Erythroblast (primary cell): ENCODE results near the gene FREM3.
"Not testable (repeated sequence)": the region's sequence is repeated elsewhere in the genome, so short reads cannot be mapped to it uniquely, and the experiment has no call there.

Experiments used
- DNase-seq, 2 experiments: peaks; one replicate each; lab custom pipeline; 2025; lab: John Stamatoyannopoulos, UW
- GATA1 ChIP-seq: IDR thresholded peaks from 2 replicates; pipeline ENCODE4 v1.6.1; 2011; ENCODE audit warnings: low read depth, mild to moderate bottlenecking, control low read depth, low read length, moderate library complexity
- POLR2A ChIP-seq: IDR thresholded peaks from 2 replicates; pipeline ENCODE4 v1.6.1; 2011; ENCODE audit warnings: mild to moderate bottlenecking, low read length

The FREM3 gene

DNA sequence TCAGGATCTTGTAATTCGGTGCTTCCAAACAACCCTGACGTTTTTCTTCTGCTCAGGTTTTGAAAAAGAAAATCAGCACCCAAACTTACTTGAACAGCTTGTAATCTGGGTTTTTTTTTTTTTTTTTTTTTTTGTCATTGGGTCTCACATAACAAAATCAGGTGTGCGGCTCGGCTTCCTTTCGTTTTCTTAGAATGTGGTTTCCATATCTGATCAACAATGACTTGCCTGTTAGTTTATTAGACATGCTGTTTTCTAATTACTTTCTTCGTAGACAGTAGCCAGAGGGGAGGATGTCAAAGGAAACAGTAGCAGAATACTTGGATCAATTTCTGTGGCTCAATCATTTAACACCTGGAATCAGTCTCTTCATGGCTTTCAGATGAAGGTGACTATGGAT lies 890 bp upstream of the FREM3 start:
- TF ChIP-seq GATA1 (no peak), POLR2A (no peak)
- peak; percentile 23 to 27 for DNase-seq

DNA sequence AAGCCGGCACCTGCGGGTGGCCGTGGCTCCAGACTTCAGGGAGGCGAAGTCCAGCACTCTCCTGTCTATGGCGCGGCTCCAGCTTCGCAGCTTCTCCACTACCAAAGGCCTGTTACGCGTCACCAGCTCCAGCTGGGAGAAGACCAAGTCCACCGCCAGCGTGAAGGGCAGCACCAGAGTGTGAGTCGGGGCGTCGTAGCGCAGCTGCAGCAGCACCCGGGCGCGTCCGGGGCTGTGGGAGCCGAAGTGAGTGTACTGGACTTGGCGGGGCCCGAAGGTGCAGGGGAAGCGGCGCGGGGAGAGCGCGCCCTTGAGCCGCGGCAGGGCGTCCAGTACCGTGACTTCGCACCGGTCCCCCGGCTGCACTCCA lies 444 bp downstream of the FREM3 start:
- DNase-seq = peak; percentile 29 to 39
- no peak for TF ChIP-seq POLR2A
- TF ChIP-seq GATA1 = no peak

DNA sequence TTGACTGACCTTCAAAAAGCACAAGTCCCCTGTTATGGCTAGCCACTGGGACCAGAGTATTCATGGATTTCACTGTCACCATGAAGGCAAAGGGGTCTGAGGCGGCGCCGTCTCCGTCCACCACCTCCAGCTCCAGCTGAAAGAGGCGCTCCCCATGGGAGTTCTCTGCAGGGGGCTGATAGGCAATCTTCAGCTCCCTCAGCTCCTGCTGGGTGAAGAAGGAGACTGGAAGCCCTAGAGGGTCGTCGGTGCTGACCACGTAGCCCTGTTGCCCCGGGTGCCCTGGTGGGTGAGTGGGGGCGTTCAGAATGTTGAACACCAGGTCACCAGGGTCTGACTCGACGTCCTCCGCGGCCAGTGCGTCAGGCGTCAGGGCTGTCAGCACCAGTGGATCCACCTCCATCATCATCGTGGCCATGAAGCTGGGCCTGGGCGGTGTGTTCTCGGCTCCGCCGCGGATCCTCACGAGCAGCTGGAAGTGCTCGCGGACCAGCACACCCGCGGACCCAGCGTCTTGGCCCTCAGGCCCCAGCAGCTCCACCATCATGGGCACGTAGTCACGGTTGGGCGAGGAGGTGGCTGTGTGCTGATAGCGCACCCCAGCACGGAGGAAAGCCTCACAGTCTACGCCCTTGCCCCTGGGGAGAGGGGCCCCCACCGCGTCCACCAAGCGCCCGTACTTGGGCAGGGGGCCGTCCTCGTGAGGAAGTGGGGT lies 987 bp downstream of the FREM3 start:
- peak in 1 of 2 experiments; percentile 31 for DNase-seq
- no peak for TF ChIP-seq GATA1
- TF ChIP-seq POLR2A = no peak

DNA sequence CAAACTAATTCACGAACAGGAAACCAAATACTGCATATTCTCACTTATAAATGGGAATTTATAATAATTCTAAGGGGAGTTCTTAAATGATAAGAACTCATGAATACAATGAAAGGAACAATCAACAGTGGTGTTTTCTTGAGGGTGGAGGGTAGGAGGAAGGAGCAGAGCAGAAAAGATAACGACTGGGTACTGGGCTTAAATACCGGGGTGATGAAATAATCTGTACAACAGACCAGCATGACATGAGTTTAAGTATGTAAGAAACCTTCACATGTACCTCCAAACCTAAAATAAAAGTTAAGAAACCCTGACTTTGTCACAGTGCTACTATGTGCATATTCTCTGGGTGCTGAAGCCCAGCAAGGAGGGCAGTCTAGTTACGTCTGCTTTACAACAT lies 6.6 kb downstream of the FREM3 start:
- TF ChIP-seq POLR2A (no peak), GATA1 (no peak)
- no peak for DNase-seq

DNA sequence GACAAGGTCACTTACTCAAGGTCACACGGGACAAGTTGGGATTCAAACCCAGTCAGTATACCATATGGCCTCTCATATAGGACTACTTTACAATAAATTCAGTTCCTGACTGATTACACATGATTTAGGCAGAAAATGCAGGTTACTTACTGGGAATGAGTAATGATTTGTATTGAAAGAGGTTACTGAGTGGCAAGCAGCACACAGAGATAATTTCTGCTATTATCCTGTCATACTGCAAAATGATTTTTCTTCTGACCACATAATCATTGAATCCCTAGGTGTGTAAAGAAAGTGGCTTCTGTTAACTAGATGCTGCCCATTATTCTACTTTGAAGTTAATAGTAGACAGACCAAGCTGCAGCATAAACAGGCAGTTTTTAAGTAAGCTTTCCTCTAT lies 8.2 kb downstream of the FREM3 start:
- DNase-seq = no peak
- TF ChIP-seq GATA1 (no peak), POLR2A (no peak)

DNA sequence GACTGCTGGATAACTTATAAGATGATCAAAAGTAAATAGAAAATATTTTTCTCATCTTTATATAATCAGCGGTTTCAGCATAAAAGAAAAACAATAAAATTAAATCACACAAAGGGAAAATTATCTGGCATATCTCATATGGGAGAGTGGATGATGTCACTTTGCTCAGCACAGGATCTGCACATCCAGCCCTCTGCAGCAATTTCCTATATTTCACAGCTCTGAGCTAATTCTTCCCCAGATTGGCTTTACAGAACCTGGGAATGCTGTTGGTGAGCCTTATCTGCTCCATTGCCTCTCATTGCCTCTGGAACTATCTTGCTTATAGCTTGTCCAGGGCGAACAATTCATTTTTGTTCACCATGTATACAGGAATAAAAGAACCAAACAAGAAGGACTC lies 21.0 kb downstream of the FREM3 start:
- DNase-seq = no peak
- TF ChIP-seq GATA1 (no peak), POLR2A (no peak)

DNA sequence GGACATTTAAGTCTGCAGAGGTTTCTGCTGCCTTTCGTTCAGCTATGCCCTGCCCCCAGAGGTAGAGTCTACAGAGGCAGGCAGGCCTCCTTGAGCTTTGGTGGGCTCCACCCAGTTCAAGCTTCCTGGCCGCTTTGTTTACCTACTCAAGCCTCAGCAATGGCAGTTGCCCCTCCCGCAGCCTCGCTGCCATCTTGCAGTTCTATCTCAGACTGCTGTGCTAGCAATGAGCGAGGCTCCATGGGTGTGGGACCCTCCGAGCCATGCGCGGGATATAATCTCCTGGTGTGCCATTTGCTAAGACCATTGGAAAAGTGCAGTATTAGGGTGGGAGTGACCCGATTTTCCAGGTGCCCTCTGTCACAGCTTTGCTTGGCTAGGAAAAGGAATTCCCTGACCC lies 26.8 kb downstream of the FREM3 start:
- DNase-seq = not testable (repeated sequence)

DNA sequence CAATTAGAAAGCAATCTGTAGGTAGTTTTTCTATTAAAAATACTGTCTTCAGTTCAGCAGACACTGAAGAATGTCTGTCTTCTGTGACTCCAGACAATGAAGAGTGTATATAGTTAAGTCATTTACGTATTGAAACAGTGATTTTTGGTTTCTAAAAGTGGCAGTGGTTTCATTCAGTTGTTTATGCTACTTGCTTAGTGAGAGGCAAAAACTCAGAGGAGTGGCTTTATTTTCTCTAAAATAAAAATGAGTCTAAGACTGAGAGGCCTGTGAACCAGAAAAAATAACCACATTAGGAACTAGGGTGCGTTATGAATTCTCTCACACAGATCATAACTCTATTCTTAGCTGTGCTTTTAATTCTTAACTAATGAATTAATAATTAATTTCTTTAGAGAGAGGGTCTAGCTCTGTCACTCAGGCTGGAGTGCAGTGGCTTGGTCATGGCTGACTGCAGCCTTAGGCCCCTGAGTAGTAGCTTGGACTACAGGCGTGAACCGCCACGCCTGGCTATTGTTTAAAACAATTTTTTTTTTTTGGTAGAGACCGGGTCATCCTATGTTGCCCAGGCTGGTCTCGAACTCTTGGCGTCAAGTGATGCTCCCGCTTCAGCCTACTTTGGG lies 31.4 kb downstream of the FREM3 start:
- TF ChIP-seq POLR2A (no peak), GATA1 (no peak)
- DNase-seq = no peak

DNA sequence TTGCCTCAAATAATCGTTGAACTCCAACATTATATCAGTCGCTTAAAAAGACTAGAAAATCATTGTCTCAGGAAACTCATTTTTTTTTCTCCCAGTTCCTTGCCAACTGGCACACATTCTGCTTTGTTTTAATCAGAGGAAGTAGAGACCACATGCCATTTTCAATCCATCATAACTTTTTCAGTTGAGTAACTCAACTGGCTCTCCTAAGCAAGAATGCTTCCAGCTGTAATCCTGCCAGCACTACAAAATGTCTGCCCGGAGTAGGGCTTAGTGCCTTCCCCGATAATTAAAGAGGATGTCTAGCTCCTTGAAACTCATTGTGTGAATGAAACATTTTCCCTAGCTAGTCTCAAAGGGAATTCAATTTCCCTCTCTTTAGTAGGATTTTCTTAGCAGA lies 33.0 kb downstream of the FREM3 start:
- no peak for TF ChIP-seq POLR2A
- TF ChIP-seq GATA1 = no peak
- DNase-seq = no peak

DNA sequence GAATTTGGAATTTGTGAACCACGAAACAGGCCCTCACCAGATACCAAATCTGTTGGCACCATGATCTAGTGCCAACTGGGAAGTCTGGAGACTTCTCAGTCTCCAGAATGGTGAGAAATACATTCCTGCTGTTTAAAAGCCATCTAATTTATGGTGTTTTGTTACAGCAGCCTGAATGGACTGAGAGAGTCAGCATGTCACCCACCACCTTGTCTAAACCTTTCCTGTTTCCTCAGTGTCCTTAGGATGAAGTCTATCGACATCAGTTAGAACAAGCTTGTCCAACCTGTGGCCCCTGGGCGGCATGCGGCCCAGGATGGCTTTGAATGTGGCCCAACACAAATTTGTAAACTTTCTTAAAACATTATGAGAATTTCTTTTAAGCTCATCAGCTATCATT lies 42.1 kb downstream of the FREM3 start:
- TF ChIP-seq POLR2A (no peak), GATA1 (no peak)
- DNase-seq = no peak

DNA sequence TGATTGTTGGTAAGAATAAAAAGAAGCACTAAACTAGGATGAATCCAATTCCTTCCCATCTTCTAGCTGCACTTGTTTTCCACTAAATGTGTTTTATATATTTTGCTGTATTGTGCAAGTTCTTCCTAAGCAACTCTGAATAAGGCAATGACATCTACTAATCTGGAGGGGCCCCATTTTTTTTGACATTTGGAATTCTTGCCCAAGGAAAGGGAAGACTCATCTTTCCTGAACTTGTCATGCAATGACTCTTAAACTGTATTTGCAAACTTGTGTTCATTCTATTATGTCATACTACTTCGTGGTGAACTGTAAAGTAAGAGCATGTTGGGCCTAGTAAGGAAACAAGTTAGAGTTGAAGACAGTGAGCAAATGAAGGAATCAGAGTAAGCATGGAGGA lies 45.9 kb downstream of the FREM3 start:
- no peak for DNase-seq
- no peak for TF ChIP-seq GATA1
- TF ChIP-seq POLR2A = no peak

DNA sequence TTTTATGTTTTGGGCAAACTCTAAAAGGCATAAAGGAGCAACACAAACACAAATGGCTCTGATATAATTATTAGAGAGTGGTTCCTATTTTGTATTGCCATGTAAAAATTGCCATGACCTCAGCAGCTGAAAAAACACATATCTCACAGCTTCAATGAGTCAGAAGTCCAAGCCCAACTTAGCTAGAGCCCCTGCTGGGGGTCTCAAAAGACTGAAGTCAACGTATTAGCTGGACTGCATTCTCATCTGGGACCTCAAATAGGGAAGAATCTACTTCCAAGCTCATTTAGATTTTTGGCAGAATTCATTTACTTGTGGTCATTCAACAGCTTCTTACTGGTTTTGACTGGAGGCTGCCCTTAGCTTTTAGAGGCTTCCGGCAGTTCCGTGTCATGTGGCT lies 47.4 kb downstream of the FREM3 start:
- DNase-seq = no peak
- TF ChIP-seq GATA1 (no peak), POLR2A (no peak)

DNA sequence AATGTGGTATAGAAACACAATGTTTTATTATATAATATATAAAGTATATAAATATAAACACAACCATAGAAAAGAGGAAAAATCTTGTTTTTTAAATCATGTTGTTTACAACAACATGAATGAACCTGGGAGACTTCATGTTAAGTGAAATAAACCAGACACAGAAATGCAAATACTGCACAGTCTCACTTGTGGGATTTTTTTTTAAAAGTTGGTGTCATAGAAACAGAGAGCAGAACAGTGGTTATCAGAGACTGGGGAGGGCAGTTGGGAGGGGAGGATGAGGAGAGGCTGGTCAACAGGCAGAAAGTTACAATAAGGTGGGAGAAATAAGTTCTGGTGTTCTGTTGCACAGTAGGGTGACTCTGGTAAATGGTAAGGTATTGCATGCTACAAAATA lies 57.1 kb downstream of the FREM3 start:
- no peak for DNase-seq
- no peak for TF ChIP-seq POLR2A
- TF ChIP-seq GATA1 = no peak

DNA sequence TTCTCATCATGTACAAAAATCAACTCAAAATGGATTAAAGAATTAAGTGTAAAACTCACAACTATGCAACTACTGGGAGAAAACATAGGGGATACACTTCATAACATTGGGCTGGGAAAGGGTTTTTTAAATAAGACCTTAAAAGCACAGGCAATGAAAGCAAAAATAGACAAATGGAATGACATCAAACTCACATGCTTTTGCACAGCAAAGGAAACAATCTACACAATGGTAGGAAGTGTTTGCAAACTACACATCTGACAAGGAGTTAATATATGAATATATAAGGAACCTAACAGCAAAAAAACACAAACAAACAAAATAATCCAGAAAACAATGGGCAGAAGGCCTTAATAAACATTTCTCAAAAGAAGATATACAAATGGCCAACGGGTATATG lies 57.9 kb downstream of the FREM3 start:
- no peak for TF ChIP-seq GATA1
- TF ChIP-seq POLR2A = no peak
- no peak for DNase-seq

DNA sequence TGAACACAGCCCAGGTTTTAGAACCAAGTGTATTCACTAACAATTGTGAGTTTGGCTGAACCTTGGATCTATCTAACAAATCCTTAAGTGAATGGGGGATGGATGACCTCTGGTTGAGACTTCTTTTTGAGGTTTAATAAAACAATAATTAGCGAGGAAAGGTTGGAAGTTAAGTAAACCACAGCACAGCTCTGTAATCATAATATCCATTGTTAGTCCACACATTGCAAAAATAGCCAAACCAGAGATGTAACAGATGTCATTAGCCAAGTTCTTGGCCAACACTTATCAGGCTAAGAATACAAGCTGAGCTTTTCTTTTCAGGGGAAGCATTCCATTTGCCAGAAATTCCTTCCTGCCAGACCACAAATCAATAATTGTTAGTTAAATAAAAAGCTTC lies 59.1 kb downstream of the FREM3 start:
- no peak for DNase-seq
- TF ChIP-seq GATA1 = no peak
- TF ChIP-seq POLR2A = no peak

DNA sequence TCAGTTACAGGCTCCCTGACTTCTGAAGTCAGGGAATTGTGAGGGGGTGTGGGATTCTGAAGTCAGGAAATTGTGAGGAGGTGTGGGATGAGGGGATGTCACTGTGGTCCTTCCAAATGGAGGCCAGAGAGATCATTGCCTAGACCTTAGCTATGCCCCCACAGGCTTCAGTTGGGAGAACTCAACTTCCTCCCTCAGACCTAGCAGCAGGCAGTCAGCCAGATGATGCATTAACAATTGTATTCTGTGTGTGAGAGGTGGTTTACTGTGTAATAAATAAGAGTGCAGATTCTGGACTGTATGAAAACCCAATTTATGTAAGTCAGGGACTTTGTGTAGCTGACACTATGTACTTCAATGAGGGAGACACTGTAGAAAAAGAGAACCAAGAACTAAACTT lies 65.7 kb downstream of the FREM3 start:
- no peak for DNase-seq
- TF ChIP-seq POLR2A (no peak), GATA1 (no peak)
